A673 (cell line): ENCODE measurements around the gene TMEM198. TPM values are rescaled to one million over a fixed set of nuclear protein-coding genes. Genes with fewer than 3 reads are reported as not detected.

Experiments
- BruUV-seq: library from RNA; stranded (reverse); fragments of 400-500 nt; replicated peaks from 2 replicates; lab custom pipeline; 2021; lab: Mats Ljungman, UMichigan
- CTCF ChIA-PET: fragments of 300-600 bp; sonication (Branson Sonifier 250); formaldehyde crosslinking; loops from one replicate; lab custom pipeline; 2022; ENCODE audit warnings: antibody characterized with exemption; lab: Charles Lee
- POLR2A ChIA-PET: fragments of 300-600 bp; sonication (Branson Sonifier 250); formaldehyde crosslinking; loops from one replicate; lab custom pipeline; 2022; ENCODE audit warnings: antibody characterized with exemption; ENCODE audit not compliant: low non-redundant PET; lab: Charles Lee
- DNase-seq: peaks from one replicate; pipeline ENCODE4 v3.0.0-alpha.2; 2015; ENCODE audit warnings: low spot score
- H3K27ac ChIP-seq: fragments of 200-600 bp; sonication (generic); 2 replicates; pipeline ENCODE4 v1.5.1; 2016; ENCODE audit warnings: mixed run types, low read depth, mild to moderate bottlenecking, mixed read lengths, antibody characterized with exemption, low read length; ENCODE audit not compliant: poor library complexity, severe bottlenecking
- H3K27me3 ChIP-seq: fragments of 200-600 bp; sonication (generic); replicated peaks from 2 replicates; pipeline ENCODE4 v1.6.1; 2017; ENCODE audit warnings: mixed run types, low read depth, mild to moderate bottlenecking, mixed read lengths, antibody characterized with exemption, low read length; ENCODE audit not compliant: insufficient read depth, poor library complexity
- H3K36me3 ChIP-seq: fragments of 200-600 bp; sonication (generic); 2 replicates; pipeline ENCODE4 v1.6.1; 2016; ENCODE audit warnings: mixed run types, mild to moderate bottlenecking, mixed read lengths, antibody characterized with exemption, low read length; ENCODE audit not compliant: insufficient read depth, poor library complexity, severe bottlenecking
- H3K4me1 ChIP-seq: fragments of 200-600 bp; sonication (generic); 2 replicates; pipeline ENCODE4 v1.6.1; 2017; ENCODE audit warnings: mixed run types, mild to moderate bottlenecking, mixed read lengths, antibody characterized with exemption, low read length; ENCODE audit not compliant: insufficient read depth, poor library complexity, severe bottlenecking
- H3K4me3 ChIP-seq: fragments of 200-600 bp; sonication (generic); 2 replicates; pipeline ENCODE4 v1.5.1; 2016; ENCODE audit warnings: low read depth, mixed run types, mild to moderate bottlenecking, mixed read lengths, low read length; ENCODE audit not compliant: poor library complexity, severe bottlenecking
- H3K9me3 ChIP-seq: fragments of 200-600 bp; sonication (generic); 2 replicates; pipeline ENCODE4 v1.6.1; 2016; ENCODE audit warnings: mixed run types, low read depth, mild to moderate bottlenecking, mixed read lengths, antibody characterized with exemption, low read length; ENCODE audit not compliant: poor library complexity, severe bottlenecking
- EZH2 ChIP-seq: fragments of 200-600 bp; sonication (generic); IDR thresholded peaks from 2 replicates; pipeline ENCODE4 v1.6.1; 2017; ENCODE audit warnings: borderline replicate concordance, low read depth, mild to moderate bottlenecking, mixed read lengths, antibody characterized with exemption, low read length; ENCODE audit not compliant: poor library complexity, severe bottlenecking
- intact Hi-C: fragments of 100-400 bp; cut with micrococcal nuclease; formaldehyde crosslinking; loops from one replicate; pipeline ENCODE4 v1.10.0; 2022; ENCODE audit not compliant: unreplicated experiment
- total RNA-seq: library from RNA; stranded (reverse); gene quantifications from 2 replicates; pipeline ENCODE4 v1.2.3, GENCODE V29; 2021
- TF ChIP-seq, protein P1 (sequence below): fragments of 300-800, 200-600 bp; sonication (generic); conservative IDR thresholded peaks from 2 replicates; pipeline ENCODE4 v1.5.1; 2017; ENCODE audit warnings: low read depth, mild to moderate bottlenecking, antibody characterized with exemption, low read length, moderate library complexity, mixed read lengths

Gene TMEM198
- total RNA-seq, 1 experiment from 2014 or later = 4.6 TPM

DNA sequence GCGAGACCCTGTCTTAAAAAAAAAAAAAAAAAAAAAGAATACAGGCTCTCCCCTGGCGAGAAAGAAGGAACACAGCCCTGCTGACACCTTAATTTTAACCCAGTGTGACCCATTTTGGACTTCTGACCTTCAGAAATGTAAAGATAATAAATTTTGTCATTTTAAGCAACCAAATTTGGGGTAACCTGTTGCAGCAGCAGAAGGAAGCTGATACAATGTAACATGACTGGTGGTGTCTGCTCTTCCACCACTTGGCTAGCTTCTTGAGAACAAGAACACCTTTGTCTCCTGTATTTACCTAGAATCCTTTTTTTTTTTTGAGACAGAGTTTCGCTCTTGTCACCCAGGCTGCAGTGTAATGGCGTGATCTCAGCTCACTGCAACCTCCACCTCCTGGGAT, 47.3 kb downstream of the TMEM198 start:
- H3K4me1 ChIP-seq = peaks cover 16% of the 10 kb centered on the region
- no peak for DNase-seq
- H3K36me3 ChIP-seq = no peaks in the 10 kb centered on the region
- no TSS peak for BruUV-seq
- POLR2A ChIA-PET = no interaction called here
- TF ChIP-seq, protein P1, sequence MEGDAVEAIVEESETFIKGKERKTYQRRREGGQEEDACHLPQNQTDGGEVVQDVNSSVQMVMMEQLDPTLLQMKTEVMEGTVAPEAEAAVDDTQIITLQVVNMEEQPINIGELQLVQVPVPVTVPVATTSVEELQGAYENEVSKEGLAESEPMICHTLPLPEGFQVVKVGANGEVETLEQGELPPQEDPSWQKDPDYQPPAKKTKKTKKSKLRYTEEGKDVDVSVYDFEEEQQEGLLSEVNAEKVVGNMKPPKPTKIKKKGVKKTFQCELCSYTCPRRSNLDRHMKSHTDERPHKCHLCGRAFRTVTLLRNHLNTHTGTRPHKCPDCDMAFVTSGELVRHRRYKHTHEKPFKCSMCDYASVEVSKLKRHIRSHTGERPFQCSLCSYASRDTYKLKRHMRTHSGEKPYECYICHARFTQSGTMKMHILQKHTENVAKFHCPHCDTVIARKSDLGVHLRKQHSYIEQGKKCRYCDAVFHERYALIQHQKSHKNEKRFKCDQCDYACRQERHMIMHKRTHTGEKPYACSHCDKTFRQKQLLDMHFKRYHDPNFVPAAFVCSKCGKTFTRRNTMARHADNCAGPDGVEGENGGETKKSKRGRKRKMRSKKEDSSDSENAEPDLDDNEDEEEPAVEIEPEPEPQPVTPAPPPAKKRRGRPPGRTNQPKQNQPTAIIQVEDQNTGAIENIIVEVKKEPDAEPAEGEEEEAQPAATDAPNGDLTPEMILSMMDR = no peak
- no peak for TF ChIP-seq EZH2
- CTCF ChIA-PET = no interaction called here
- no peaks in the 10 kb centered on the region for H3K27me3 ChIP-seq
- intact Hi-C loops = no loop called here
- H3K27ac ChIP-seq = no peak overlapping the region
- no peaks in the 10 kb centered on the region for H3K9me3 ChIP-seq
- no peak overlapping the region for H3K4me3 ChIP-seq

- DNase-seq = peak; percentile 62
- BruUV-seq = no TSS peak
- H3K4me3 ChIP-seq = no peak overlapping the region
- CTCF ChIA-PET = interaction anchor here (0.5 kb wide), 1 partner anchor 32 kb away, joined by 3 read pairs; no protein-coding TSS in a partner anchor
- H3K27me3 ChIP-seq = no peaks in the 10 kb centered on the region
- H3K4me1 ChIP-seq = peaks cover 23% of the 10 kb centered on the region
- POLR2A ChIA-PET = no interaction called here
- intact Hi-C loops = no loop called here
- H3K27ac ChIP-seq = peak overlapping the region; percentile 57
- no peaks in the 10 kb centered on the region for H3K36me3 ChIP-seq
- no peaks in the 10 kb centered on the region for H3K9me3 ChIP-seq
- no peak for TF ChIP-seq EZH2
- TF ChIP-seq, protein P1 = no peak
Measured at GRCh38 chr2:219592736-219593135, 48.9 kb downstream of the TMEM198 start.

DNA sequence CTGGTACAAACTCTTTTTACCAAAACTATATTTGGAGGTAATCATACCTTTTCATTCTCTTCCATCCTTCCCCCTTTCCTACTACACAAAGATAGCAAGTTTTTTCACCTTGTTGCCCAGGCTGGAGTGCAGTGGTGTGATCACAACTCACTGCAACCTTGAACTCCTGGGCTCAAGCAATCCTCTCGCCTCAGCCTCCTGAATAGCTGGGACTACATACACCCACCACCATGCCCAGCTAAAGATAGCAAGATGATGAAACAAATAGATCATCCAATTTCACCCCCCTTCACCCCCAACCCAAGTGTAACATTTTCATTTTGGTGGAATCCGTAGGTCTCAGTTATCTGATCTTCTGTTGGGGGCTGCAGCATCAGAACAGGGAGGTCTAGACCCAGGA, 49.3 kb downstream of the TMEM198 start:
- no peak for DNase-seq
- CTCF ChIA-PET = interaction anchor here (0.5 kb wide), 1 partner anchor 33 kb away, joined by 3 read pairs; no protein-coding TSS in a partner anchor
- H3K4me3 ChIP-seq = no peak overlapping the region
- intact Hi-C loops = no loop called here
- TF ChIP-seq EZH2 = no peak
- TF ChIP-seq, protein P1 = no peak
- H3K4me1 ChIP-seq = peaks cover 23% of the 10 kb centered on the region
- POLR2A ChIA-PET = no interaction called here
- H3K27ac ChIP-seq = peak overlapping the region; percentile 57
- no peaks in the 10 kb centered on the region for H3K36me3 ChIP-seq
- no peaks in the 10 kb centered on the region for H3K9me3 ChIP-seq
- H3K27me3 ChIP-seq = no peaks in the 10 kb centered on the region
- no TSS peak for BruUV-seq
